ENCODE results near the gene NINL. TPM values are rescaled to one million over a fixed set of nuclear protein-coding genes. Genes with fewer than 3 reads are reported as not detected.

NINL gene
- total RNA-seq, 4 donors from 2014 or later, result 3.0 to 5.8 (median 3.7) TPM

- Histone ChIP-seq H3K36me3 (no peaks in the 10 kb centered on the region), H3K27ac (replicated peaks in 1 of 4) (no peak overlapping the region), H3K27me3 (no peaks in the 10 kb centered on the region), H3K4me1 (peaks cover 17 to 33% (median 26%) of the 10 kb centered on the region in 4 donors), H3K4me3 (no peak overlapping the region), H3K9me3 (no peaks in the 10 kb centered on the region)
- TF ChIP-seq CTCF (IDR thresholded peaks at IDR 0.05) (no peak), POLR2A (IDR thresholded peaks at IDR 0.05; ENCODE audit: low read depth) (no peak), POLR2AphosphoS5 (IDR thresholded peaks at IDR 0.05) (no peak), EP300 (IDR thresholded peaks at IDR 0.05) (no peak)
- intact Hi-C loops (cut with DNase I), result loop anchor here (10.0 kb wide), 1 partner anchor 83 kb away; the partner anchor contains the start of gene NANP
- no peak for DNase-seq (ENCODE audit: extremely low spot score)
- 42% methylated on average over 2 of the region's 2 CpGs for WGBS
These were observed 43.7 kb downstream of the NINL start for GRCh38 chr20:25541676-25542075.

- Histone ChIP-seq H3K4me1 (peaks cover 17 to 33% (median 26%) of the 10 kb centered on the region in 4 donors), H3K4me3 (peak overlapping the region; percentile 37 to 48 (median 46)), H3K9me3 (no peaks in the 10 kb centered on the region), H3K27me3 (no peaks in the 10 kb centered on the region), H3K36me3 (no peaks in the 10 kb centered on the region), H3K27ac (replicated peaks in 1 of 4) (peak overlapping the region; percentile 31 to 48 (median 38))
- DNase-seq (ENCODE audit: extremely low spot score), result no peak
- 50% methylated on average over 18 of the region's 19 CpGs for WGBS
- TF ChIP-seq POLR2A (IDR thresholded peaks at IDR 0.05; ENCODE audit: low read depth) (no peak), CTCF (IDR thresholded peaks at IDR 0.05) (peak; percentile 20 to 49 (median 32))
- intact Hi-C loops (cut with DNase I), result loop anchor here (10.0 kb wide), 1 partner anchor 85 kb away; the partner anchor contains the start of gene NANP
These were observed 45.3 kb downstream of the NINL start for GRCh38 chr20:25539742-25540672.

- Histone ChIP-seq H3K36me3 (no peaks in the 10 kb centered on the region), H3K27ac (replicated peaks in 1 of 4) (peak overlapping the region in 1 of 4 donors; percentile 31), H3K9me3 (no peaks in the 10 kb centered on the region), H3K27me3 (no peaks in the 10 kb centered on the region), H3K4me3 (peak overlapping the region; percentile 37 to 48 (median 46)), H3K4me1 (peaks cover 20 to 34% (median 26%) of the 10 kb centered on the region in 4 donors)
- no peak for TF ChIP-seq POLR2AphosphoS5 (IDR thresholded peaks at IDR 0.05)
- no peak for DNase-seq (ENCODE audit: extremely low spot score)
- intact Hi-C loops (cut with DNase I), result no loop called here
- 81% methylated on average over 6 of the region's 17 CpGs for WGBS
These were observed 46.3 kb downstream of the NINL start for GRCh38 chr20:25538838-25539665.

GRCh38 chr20:25537890-25538289 is 47.4 kb downstream of the NINL start:
- H3K4me1 ChIP-seq, result peaks cover 23 to 40% (median 26%) of the 10 kb centered on the region in 4 donors
- TF ChIP-seq CTCF (IDR thresholded peaks at IDR 0.05) (no peak), POLR2A (IDR thresholded peaks at IDR 0.05; ENCODE audit: low read depth) (no peak), EP300 (IDR thresholded peaks at IDR 0.05) (no peak), POLR2AphosphoS5 (IDR thresholded peaks at IDR 0.05) (no peak)
- WGBS, result over 99% methylated on average over 12 of the region's 13 CpGs
- no peak for DNase-seq (ENCODE audit: extremely low spot score)
- no peak overlapping the region for H3K27ac ChIP-seq (replicated peaks in 1 of 4)
- intact Hi-C loops (cut with DNase I), result no loop called here
- H3K4me3 ChIP-seq, result no peak overlapping the region
- H3K36me3 ChIP-seq, result no peaks in the 10 kb centered on the region
- H3K27me3 ChIP-seq, result no peaks in the 10 kb centered on the region
- H3K9me3 ChIP-seq, result no peaks in the 10 kb centered on the region

GRCh38 chr20:25535762-25536161 is 49.6 kb downstream of the NINL start:
- peaks cover 23 to 38% (median 29%) of the 10 kb centered on the region in 4 donors for H3K4me1 ChIP-seq
- intact Hi-C loops (cut with DNase I), result no loop called here
- WGBS, result 89% methylated on average over 6 of the region's 6 CpGs
- H3K4me3 ChIP-seq, result no peak overlapping the region
- H3K36me3 ChIP-seq, result no peaks in the 10 kb centered on the region
- TF ChIP-seq CTCF (IDR thresholded peaks at IDR 0.05) (no peak), EP300 (IDR thresholded peaks at IDR 0.05) (no peak), POLR2A (IDR thresholded peaks at IDR 0.05; ENCODE audit: low read depth) (no peak), POLR2AphosphoS5 (IDR thresholded peaks at IDR 0.05) (no peak)
- H3K27me3 ChIP-seq, result no peaks in the 10 kb centered on the region
- no peak overlapping the region for H3K27ac ChIP-seq (replicated peaks in 1 of 4)
- H3K9me3 ChIP-seq, result no peaks in the 10 kb centered on the region
- DNase-seq (ENCODE audit: extremely low spot score), result no peak

Data from esophagus muscularis mucosa (tissue), 4 donors.